ENCODE data around the gene ATRX.

GRCh38 chrX:77510007-77510406, 276.0 kb downstream of the ATRX start:
- TF ChIP-seq CTCF (IDR thresholded peaks at IDR 0.05 in 4 of 5, conservative IDR thresholded peaks at IDR 0.05 in 1 of 5) = no peak
- no peak for TF ChIP-seq POLR2A (IDR thresholded peaks at IDR 0.05)

All from gastrocnemius medialis (tissue), 4 donors.